Measurements from ENCODE around the gene MMP2. TPM values are rescaled to one million over a fixed set of nuclear protein-coding genes. Genes with fewer than 3 reads are reported as not detected.
A peak's percentile ranks its signal among the peaks of the same experiment; 100 is the strongest.

MMP2 gene
- total RNA-seq, 1 donor from 2014 or later = 102 TPM

GRCh38 chr16:55466209-55466608 is 12.8 kb upstream of the MMP2 start:
- DNase-seq (no peak), ATAC-seq (ENCODE audit: poor library complexity) (no peak)
- intact Hi-C loops (cut with DNase I) = loop anchor here (2.0 kb wide), 1 partner anchor 235 kb away; no protein-coding TSS in a partner anchor

GRCh38 chr16:55467898-55468297 is 11.1 kb upstream of the MMP2 start:
- intact Hi-C loops (cut with DNase I) = loop anchor here (2.0 kb wide), 1 partner anchor 233 kb away; no protein-coding TSS in a partner anchor
- DNase-seq = no peak
- no peak for ATAC-seq (ENCODE audit: poor library complexity)

GRCh38 chr16:55468352-55468990 is 10.5 kb upstream of the MMP2 start:
- DNase-seq = no peak
- intact Hi-C loops (cut with DNase I) = no loop called here
- no peak for ATAC-seq (ENCODE audit: poor library complexity)

GRCh38 chr16:55469821-55470532 is 9.0 kb upstream of the MMP2 start:
- intact Hi-C loops (cut with DNase I) = no loop called here
- DNase-seq (no peak), ATAC-seq (ENCODE audit: poor library complexity) (no peak)

GRCh38 chr16:55470533-55471371 is 8.2 kb upstream of the MMP2 start:
- DNase-seq (peak; percentile 57), ATAC-seq (ENCODE audit: poor library complexity) (peak; percentile 67)
- intact Hi-C loops (cut with DNase I) = no loop called here

GRCh38 chr16:55471448-55472097 is 7.4 kb upstream of the MMP2 start:
- ATAC-seq (ENCODE audit: poor library complexity) (no peak), DNase-seq (no peak)
- intact Hi-C loops (cut with DNase I) = no loop called here

GRCh38 chr16:55473587-55473986 is 5.4 kb upstream of the MMP2 start:
- DNase-seq = no peak
- intact Hi-C loops (cut with DNase I) = no loop called here
- ATAC-seq (ENCODE audit: poor library complexity) = no peak

- intact Hi-C loops (cut with DNase I) = no loop called here
- DNase-seq (no peak), ATAC-seq (ENCODE audit: poor library complexity) (no peak)
Observed at GRCh38 chr16:55474821-55475220, 4.2 kb upstream of the MMP2 start.

GRCh38 chr16:55475919-55476318 is 3.1 kb upstream of the MMP2 start:
- intact Hi-C loops (cut with DNase I) = no loop called here
- ATAC-seq (ENCODE audit: poor library complexity) (peak; percentile 32), DNase-seq (no peak)

- intact Hi-C loops (cut with DNase I) = no loop called here
- DNase-seq = peak; percentile 78
- peak; percentile 60 for ATAC-seq (ENCODE audit: poor library complexity)
Observed at GRCh38 chr16:55476625-55477533, 2.1 kb upstream of the MMP2 start.

- DNase-seq (no peak), ATAC-seq (ENCODE audit: poor library complexity) (no peak)
- intact Hi-C loops (cut with DNase I) = no loop called here
Observed at GRCh38 chr16:55477736-55478135, 1.3 kb upstream of the MMP2 start.

GRCh38 chr16:55479430-55480140 is 587 bp downstream of the MMP2 start:
- intact Hi-C loops (cut with DNase I) = no loop called here
- DNase-seq (no peak), ATAC-seq (ENCODE audit: poor library complexity) (no peak)

GRCh38 chr16:55480228-55480655 is 1.2 kb downstream of the MMP2 start:
- ATAC-seq (ENCODE audit: poor library complexity) (peak; percentile 66), DNase-seq (peak; percentile 92)
- intact Hi-C loops (cut with DNase I) = no loop called here

GRCh38 chr16:55481023-55481422 is 2.0 kb downstream of the MMP2 start:
- intact Hi-C loops (cut with DNase I) = no loop called here
- no peak for ATAC-seq (ENCODE audit: poor library complexity)
- DNase-seq = no peak

GRCh38 chr16:55482056-55482455 is 3.1 kb downstream of the MMP2 start:
- intact Hi-C loops (cut with DNase I) = no loop called here
- DNase-seq = no peak
- no peak for ATAC-seq (ENCODE audit: poor library complexity)

- peak; percentile 70 for DNase-seq
- ATAC-seq (ENCODE audit: poor library complexity) = peak; percentile 54
Observed at GRCh38 chr16:55487048-55487803, 8.2 kb downstream of the MMP2 start.

GRCh38 chr16:55488306-55488705 is 9.3 kb downstream of the MMP2 start:
- no peak for ATAC-seq (ENCODE audit: poor library complexity)
- DNase-seq = no peak
- intact Hi-C loops (cut with DNase I) = no loop called here

More at GRCh38 chr16:55487048-55487803, 8.2 kb downstream of the MMP2 start:
- intact Hi-C loops (cut with DNase I) = no loop called here

All from Right ventricle myocardium superior (tissue), 1 donor.